ENCODE results near the gene ITPR1.

- TF ChIP-seq POLR2A (IDR thresholded peaks at IDR 0.05) (no peak), CTCF (IDR thresholded peaks at IDR 0.05) (no peak)
Observed at GRCh38 chr3:4746241-4746958, 253.3 kb downstream of the ITPR1 start.

Data from esophagus squamous epithelium (tissue), 4 donors.